GM18511 (cell line): Measurements from ENCODE around the gene CCDC117.
"Not testable (repeated sequence)": the region's sequence is repeated elsewhere in the genome, so short reads cannot be mapped to it uniquely, and the experiment has no call there.

ENCODE experiments used
- ATAC-seq: cut with Tn5 transposase; IDR thresholded peaks from one replicate; pipeline ENCODE4 v1.9.1; 2021; ENCODE audit warnings: mild to moderate bottlenecking, moderate library complexity; ENCODE audit not compliant: unreplicated experiment

Gene CCDC117

DNA sequence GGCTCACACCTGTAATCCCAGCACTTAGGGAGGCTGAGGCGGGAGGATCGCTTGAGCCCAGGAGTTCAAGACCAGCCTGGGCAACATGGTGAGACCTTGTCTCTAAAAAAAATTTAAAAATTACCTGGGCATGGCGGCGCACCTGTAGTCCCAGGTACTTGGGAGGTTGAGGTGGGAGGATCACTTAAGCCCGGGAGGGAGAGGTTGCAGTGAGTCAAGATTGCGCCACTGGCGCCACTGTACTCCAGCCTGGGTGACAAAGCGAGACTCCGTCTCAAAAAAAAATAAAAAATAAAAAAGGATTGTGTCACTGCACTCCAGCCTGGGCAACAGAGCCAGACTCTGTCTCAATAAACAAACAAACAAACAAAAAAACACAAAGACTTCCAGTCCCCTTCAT is 52.0 kb downstream of the CCDC117 start:
- not testable (repeated sequence) for ATAC-seq

GRCh38 chr22:28826430-28826829 is 53.9 kb downstream of the CCDC117 start:
- ATAC-seq = not testable (repeated sequence)

- no peak for ATAC-seq
Observed at GRCh38 chr22:28826921-28827320, 54.4 kb downstream of the CCDC117 start.

- no peak for ATAC-seq
Observed at GRCh38 chr22:28829358-28830181, 57.1 kb downstream of the CCDC117 start.

DNA sequence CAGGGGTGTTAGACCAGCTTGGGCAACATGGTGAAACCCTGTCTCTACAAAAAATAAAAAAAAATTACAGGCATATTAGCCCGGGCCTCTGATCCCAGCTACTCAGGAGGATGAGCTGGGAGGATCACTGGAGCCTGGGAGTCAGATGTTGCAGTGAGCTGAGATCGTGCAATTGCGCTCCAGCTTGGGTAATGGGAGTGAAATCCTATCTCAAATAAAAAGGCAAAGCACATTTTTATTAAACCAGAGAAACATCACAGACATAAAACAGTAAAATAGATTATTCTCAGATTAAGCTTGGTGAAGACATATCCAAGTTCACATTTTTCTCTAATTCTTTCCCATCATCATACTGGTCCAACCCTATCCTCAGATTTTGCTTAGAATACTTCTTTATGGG is 57.9 kb downstream of the CCDC117 start:
- ATAC-seq = no peak

DNA sequence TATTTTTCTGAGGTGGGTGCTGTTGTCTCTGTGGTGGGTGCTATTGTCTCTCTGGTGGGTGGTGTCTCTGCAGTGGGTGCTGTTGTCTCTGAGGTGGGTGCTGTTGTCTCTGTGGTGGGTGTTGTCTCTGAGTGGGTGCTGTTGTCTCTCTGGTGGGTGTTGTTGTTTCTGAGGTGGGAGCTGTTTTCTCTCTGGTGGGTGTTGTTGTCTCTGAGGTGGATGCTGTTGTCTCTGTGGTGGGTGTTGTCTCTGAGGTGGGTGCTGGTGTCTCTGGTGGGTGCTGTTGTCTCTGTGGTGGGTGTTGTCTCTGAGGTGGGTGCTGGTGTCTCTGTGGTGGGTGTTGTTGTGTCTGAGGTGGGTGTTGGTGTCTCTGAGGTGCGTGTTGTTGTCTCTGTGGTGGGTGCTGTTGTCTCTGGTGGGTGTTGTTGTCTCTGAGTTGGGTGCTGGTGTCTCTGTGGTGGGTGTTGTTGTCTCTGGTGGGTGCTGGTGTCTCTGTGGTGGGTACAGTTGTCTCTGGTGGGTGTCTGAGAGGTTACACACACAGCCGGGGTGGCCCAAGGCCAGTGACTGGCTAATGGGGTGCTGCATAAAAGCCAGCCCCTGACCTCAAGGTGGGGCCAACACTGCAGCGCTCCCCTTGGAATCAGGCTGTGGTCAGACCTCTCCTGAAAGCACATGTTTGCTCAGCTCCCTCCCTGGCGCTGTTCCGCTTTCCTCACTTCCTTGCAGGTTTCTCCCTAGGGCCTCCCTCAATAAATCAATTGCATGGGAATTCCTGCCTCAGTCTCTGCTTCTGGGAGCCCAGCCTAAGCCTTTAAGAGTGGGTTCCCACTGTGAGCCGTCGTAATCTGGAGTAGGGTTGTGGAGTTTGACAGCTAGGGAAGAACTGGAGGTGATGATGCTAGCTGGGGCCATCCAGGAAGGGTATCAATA is 58.9 kb downstream of the CCDC117 start:
- no peak for ATAC-seq

DNA sequence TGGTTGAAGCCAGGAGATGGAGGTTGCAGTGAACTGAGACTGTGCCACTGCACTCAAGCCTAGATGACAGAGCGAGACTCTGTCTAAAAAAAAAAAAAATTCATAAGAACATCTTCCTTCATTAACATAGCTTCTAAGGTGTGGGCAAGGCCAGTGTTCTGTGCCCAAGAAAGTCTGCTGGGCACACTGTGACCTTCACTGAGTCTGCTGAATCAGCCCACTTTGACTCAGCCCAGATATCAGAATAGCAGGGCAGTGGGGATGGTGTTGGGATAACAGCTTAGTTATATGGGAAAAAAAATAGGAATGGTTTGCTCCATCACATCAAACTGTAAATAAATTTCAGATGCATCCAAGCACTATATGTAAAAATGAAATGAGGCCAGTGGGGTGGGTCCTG is 60.2 kb downstream of the CCDC117 start:
- ATAC-seq = no peak

- ATAC-seq = no peak
Observed at GRCh38 chr22:28833276-28833923, 60.9 kb downstream of the CCDC117 start.

GRCh38 chr22:28835630-28836189 is 63.2 kb downstream of the CCDC117 start:
- ATAC-seq = no peak

DNA sequence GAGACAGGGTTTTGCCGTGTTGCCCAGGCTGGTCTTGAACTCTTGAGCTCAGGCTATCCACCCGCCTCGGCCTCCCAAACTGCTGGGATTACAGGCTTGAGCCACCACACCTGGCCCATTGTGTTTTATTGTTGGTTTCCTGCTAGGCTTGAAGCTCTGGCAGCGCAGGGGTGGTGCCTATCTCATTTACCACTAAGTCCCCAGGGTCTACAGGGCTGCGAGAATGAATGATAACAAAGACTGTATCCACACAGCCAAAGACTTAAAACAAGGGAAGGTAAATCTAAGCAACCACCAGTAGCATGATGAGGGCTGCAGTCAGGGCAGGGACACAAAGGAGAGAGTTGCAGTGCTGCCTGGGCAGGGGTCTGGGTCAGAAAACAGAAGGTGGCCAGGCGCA is 65.1 kb downstream of the CCDC117 start:
- no peak for ATAC-seq
